ENCODE results near the gene DMXL1. TPM values are rescaled to one million over a fixed set of nuclear protein-coding genes. Genes with fewer than 3 reads are reported as not detected.
A peak's percentile ranks its signal among the peaks of the same experiment; 100 is the strongest.

DMXL1 gene
- total RNA-seq, 1 experiment from 2014 or later = 107 TPM

- Histone ChIP-seq H3K79me2 (ENCODE audit: low read length) (peaks cover 3% of the 10 kb centered on the region; the same call in 1 of the 2 replicates), H3K27me3 (ENCODE audit: low read length) (no peaks in the 10 kb centered on the region), H4K20me1 (ENCODE audit: insufficient read depth, low read depth, low read length) (no peaks in the 10 kb centered on the region), H3K9me2 (replicated peaks; ENCODE audit: insufficient read depth, low read length) (no peaks in the 10 kb centered on the region), H3K9me3 (ENCODE audit: low read length) (no peaks in the 10 kb centered on the region), H3K4me2 (ENCODE audit: low read depth, low read length, poor library complexity, severe bottlenecking) (no peak overlapping the region), H2AFZ (ENCODE audit: low read length) (no peak overlapping the region), H3K4me3 (ENCODE audit: low read length) (no peak overlapping the region), H3K4me1 (ENCODE audit: low read length) (no peaks in the 10 kb centered on the region), H3K9ac (ENCODE audit: low read length) (no peak overlapping the region), H3K27ac (ENCODE audit: low read length) (no peak overlapping the region), H3K36me3 (ENCODE audit: insufficient read depth, low read length) (peaks cover 31% of the 10 kb centered on the region; the same call in 1 of the 2 replicates)
- no peak for DNase-seq
These were observed 82.7 kb downstream of the DMXL1 start for GRCh38 chr5:119153629-119154028.

- Histone ChIP-seq H3K4me3 (ENCODE audit: low read length) (no peak overlapping the region), H4K20me1 (ENCODE audit: insufficient read depth, low read depth, low read length) (no peaks in the 10 kb centered on the region), H3K27ac (ENCODE audit: low read length) (no peak overlapping the region), H3K4me2 (ENCODE audit: low read depth, low read length, poor library complexity, severe bottlenecking) (no peak overlapping the region), H3K9ac (ENCODE audit: low read length) (no peak overlapping the region), H3K27me3 (ENCODE audit: low read length) (no peaks in the 10 kb centered on the region), H3K36me3 (ENCODE audit: insufficient read depth, low read length) (peaks cover 12% of the 10 kb centered on the region; the same call in 1 of the 2 replicates), H3K9me3 (ENCODE audit: low read length) (no peaks in the 10 kb centered on the region), H3K9me2 (replicated peaks; ENCODE audit: insufficient read depth, low read length) (no peaks in the 10 kb centered on the region), H3K79me2 (ENCODE audit: low read length) (peaks cover 3% of the 10 kb centered on the region; the same call in 1 of the 2 replicates), H3K4me1 (ENCODE audit: low read length) (no peaks in the 10 kb centered on the region), H2AFZ (ENCODE audit: low read length) (no peak overlapping the region)
- no peak for DNase-seq
These were observed 87.3 kb downstream of the DMXL1 start for GRCh38 chr5:119158144-119158543.

GRCh38 chr5:119161430-119161829, 90.5 kb downstream of the DMXL1 start:
- no peak overlapping the region for H3K9ac ChIP-seq (ENCODE audit: low read length)
- H3K4me2 ChIP-seq (ENCODE audit: low read depth, low read length, poor library complexity, severe bottlenecking) = no peak overlapping the region
- peaks cover 27% of the 10 kb centered on the region for H3K36me3 ChIP-seq (ENCODE audit: insufficient read depth, low read length)
- no peak overlapping the region for H3K4me3 ChIP-seq (ENCODE audit: low read length)
- no peaks in the 10 kb centered on the region for H3K9me3 ChIP-seq (ENCODE audit: low read length)
- no peak overlapping the region for H3K27ac ChIP-seq (ENCODE audit: low read length)
- DNase-seq = no peak
- no peaks in the 10 kb centered on the region for H3K27me3 ChIP-seq (ENCODE audit: low read length)
- H4K20me1 ChIP-seq (ENCODE audit: insufficient read depth, low read depth, low read length) = no peaks in the 10 kb centered on the region
- H3K4me1 ChIP-seq (ENCODE audit: low read length) = no peaks in the 10 kb centered on the region
- peaks cover 3% of the 10 kb centered on the region; the same call in 1 of the 2 replicates for H3K79me2 ChIP-seq (ENCODE audit: low read length)
- H2AFZ ChIP-seq (ENCODE audit: low read length) = no peak overlapping the region
- H3K9me2 ChIP-seq (replicated peaks; ENCODE audit: insufficient read depth, low read length) = no peaks in the 10 kb centered on the region

- H2AFZ ChIP-seq (ENCODE audit: low read length) = no peak overlapping the region
- no peaks in the 10 kb centered on the region for H4K20me1 ChIP-seq (ENCODE audit: insufficient read depth, low read depth, low read length)
- H3K4me2 ChIP-seq (ENCODE audit: low read depth, low read length, poor library complexity, severe bottlenecking) = no peak overlapping the region
- no peak overlapping the region for H3K9ac ChIP-seq (ENCODE audit: low read length)
- no peaks in the 10 kb centered on the region for H3K9me2 ChIP-seq (replicated peaks; ENCODE audit: insufficient read depth, low read length)
- no peak overlapping the region for H3K4me3 ChIP-seq (ENCODE audit: low read length)
- H3K27me3 ChIP-seq (ENCODE audit: low read length) = no peaks in the 10 kb centered on the region
- no peaks in the 10 kb centered on the region for H3K79me2 ChIP-seq (ENCODE audit: low read length)
- H3K36me3 ChIP-seq (ENCODE audit: insufficient read depth, low read length) = peaks cover 31% of the 10 kb centered on the region
- no peaks in the 10 kb centered on the region for H3K9me3 ChIP-seq (ENCODE audit: low read length)
- H3K27ac ChIP-seq (ENCODE audit: low read length) = no peak overlapping the region
- H3K4me1 ChIP-seq (ENCODE audit: low read length) = peaks cover 3% of the 10 kb centered on the region; the same call in 1 of the 2 replicates
- DNase-seq = no peak
These were observed 95.1 kb downstream of the DMXL1 start for GRCh38 chr5:119166026-119166425.

GRCh38 chr5:119168401-119168800, 97.5 kb downstream of the DMXL1 start:
- Histone ChIP-seq H3K4me2 (ENCODE audit: low read depth, low read length, poor library complexity, severe bottlenecking) (no peak overlapping the region), H3K9me2 (replicated peaks; ENCODE audit: insufficient read depth, low read length) (no peaks in the 10 kb centered on the region), H3K36me3 (ENCODE audit: insufficient read depth, low read length) (peaks cover 31% of the 10 kb centered on the region), H3K27me3 (ENCODE audit: low read length) (no peaks in the 10 kb centered on the region), H3K4me1 (ENCODE audit: low read length) (peaks cover 4% of the 10 kb centered on the region; the same call in 1 of the 2 replicates), H3K27ac (ENCODE audit: low read length) (no peak overlapping the region), H2AFZ (ENCODE audit: low read length) (no peak overlapping the region), H3K79me2 (ENCODE audit: low read length) (no peaks in the 10 kb centered on the region), H3K4me3 (ENCODE audit: low read length) (no peak overlapping the region), H4K20me1 (ENCODE audit: insufficient read depth, low read depth, low read length) (no peaks in the 10 kb centered on the region), H3K9ac (ENCODE audit: low read length) (no peak overlapping the region), H3K9me3 (ENCODE audit: low read length) (no peaks in the 10 kb centered on the region)
- DNase-seq = no peak

GRCh38 chr5:119171686-119172085, 100.8 kb downstream of the DMXL1 start:
- Histone ChIP-seq H2AFZ (ENCODE audit: low read length) (no peak overlapping the region), H3K4me2 (ENCODE audit: low read depth, low read length, poor library complexity, severe bottlenecking) (no peak overlapping the region), H3K27me3 (ENCODE audit: low read length) (no peaks in the 10 kb centered on the region), H4K20me1 (ENCODE audit: insufficient read depth, low read depth, low read length) (no peaks in the 10 kb centered on the region), H3K9ac (ENCODE audit: low read length) (no peak overlapping the region), H3K79me2 (ENCODE audit: low read length) (0 out of 2 replicates have a peak, but pooled peaks cover under 1% of the 10 kb centered on the region), H3K4me3 (ENCODE audit: low read length) (no peak overlapping the region), H3K9me2 (replicated peaks; ENCODE audit: insufficient read depth, low read length) (no peaks in the 10 kb centered on the region), H3K36me3 (ENCODE audit: insufficient read depth, low read length) (peaks cover 5% of the 10 kb centered on the region; the same call in 1 of the 2 replicates), H3K27ac (ENCODE audit: low read length) (no peak overlapping the region), H3K4me1 (ENCODE audit: low read length) (peaks cover 26% of the 10 kb centered on the region), H3K9me3 (ENCODE audit: low read length) (no peaks in the 10 kb centered on the region)
- no peak for DNase-seq

- Histone ChIP-seq H3K4me3 (ENCODE audit: low read length) (0 out of 2 replicates have a peak overlapping the region, but pooled peaks have one; percentile 1), H3K9me3 (ENCODE audit: low read length) (no peaks in the 10 kb centered on the region), H3K9ac (ENCODE audit: low read length) (peak overlapping the region; percentile 45), H3K4me1 (ENCODE audit: low read length) (peaks cover 28% of the 10 kb centered on the region), H4K20me1 (ENCODE audit: insufficient read depth, low read depth, low read length) (no peaks in the 10 kb centered on the region), H3K4me2 (ENCODE audit: low read depth, low read length, poor library complexity, severe bottlenecking) (peak overlapping the region; percentile 53), H3K27ac (ENCODE audit: low read length) (peak overlapping the region; percentile 84), H3K27me3 (ENCODE audit: low read length) (no peaks in the 10 kb centered on the region), H3K9me2 (replicated peaks; ENCODE audit: insufficient read depth, low read length) (no peaks in the 10 kb centered on the region), H3K36me3 (ENCODE audit: insufficient read depth, low read length) (peaks cover 16% of the 10 kb centered on the region), H2AFZ (ENCODE audit: low read length) (0 out of 2 replicates have a peak overlapping the region, but pooled peaks have one; percentile 47), H3K79me2 (ENCODE audit: low read length) (0 out of 2 replicates have a peak, but pooled peaks cover 5% of the 10 kb centered on the region)
- DNase-seq = peak; percentile 54
These were observed 103.8 kb downstream of the DMXL1 start for GRCh38 chr5:119174578-119175163.

GRCh38 chr5:119176785-119177184, 105.9 kb downstream of the DMXL1 start:
- H3K4me3 ChIP-seq (ENCODE audit: low read length) = no peak overlapping the region

More at GRCh38 chr5:119176785-119177184, 105.9 kb downstream of the DMXL1 start:
- Histone ChIP-seq H3K4me2 (ENCODE audit: low read depth, low read length, poor library complexity, severe bottlenecking) (no peak overlapping the region), H3K4me1 (ENCODE audit: low read length) (peaks cover 34% of the 10 kb centered on the region), H3K9me3 (ENCODE audit: low read length) (no peaks in the 10 kb centered on the region), H3K9ac (ENCODE audit: low read length) (no peak overlapping the region), H3K79me2 (ENCODE audit: low read length) (0 out of 2 replicates have a peak, but pooled peaks cover 5% of the 10 kb centered on the region), H3K9me2 (replicated peaks; ENCODE audit: insufficient read depth, low read length) (no peaks in the 10 kb centered on the region), H3K36me3 (ENCODE audit: insufficient read depth, low read length) (peaks cover 20% of the 10 kb centered on the region), H4K20me1 (ENCODE audit: insufficient read depth, low read depth, low read length) (no peaks in the 10 kb centered on the region), H3K27ac (ENCODE audit: low read length) (no peak overlapping the region), H2AFZ (ENCODE audit: low read length) (no peak overlapping the region), H3K27me3 (ENCODE audit: low read length) (no peaks in the 10 kb centered on the region)
- DNase-seq = no peak

Data from Karpas-422 (cell line).